HL-60/S4 (cell line): ENCODE data around the gene RMRP.

Experiments
- in situ Hi-C: fragments of 300-500 bp; cut with MboI; formaldehyde crosslinking; loops from 2 replicates; pipeline ENCODE4 v1.14.3; 2022; ENCODE audit warnings: low sequenced_read_pairs

Gene RMRP

DNA sequence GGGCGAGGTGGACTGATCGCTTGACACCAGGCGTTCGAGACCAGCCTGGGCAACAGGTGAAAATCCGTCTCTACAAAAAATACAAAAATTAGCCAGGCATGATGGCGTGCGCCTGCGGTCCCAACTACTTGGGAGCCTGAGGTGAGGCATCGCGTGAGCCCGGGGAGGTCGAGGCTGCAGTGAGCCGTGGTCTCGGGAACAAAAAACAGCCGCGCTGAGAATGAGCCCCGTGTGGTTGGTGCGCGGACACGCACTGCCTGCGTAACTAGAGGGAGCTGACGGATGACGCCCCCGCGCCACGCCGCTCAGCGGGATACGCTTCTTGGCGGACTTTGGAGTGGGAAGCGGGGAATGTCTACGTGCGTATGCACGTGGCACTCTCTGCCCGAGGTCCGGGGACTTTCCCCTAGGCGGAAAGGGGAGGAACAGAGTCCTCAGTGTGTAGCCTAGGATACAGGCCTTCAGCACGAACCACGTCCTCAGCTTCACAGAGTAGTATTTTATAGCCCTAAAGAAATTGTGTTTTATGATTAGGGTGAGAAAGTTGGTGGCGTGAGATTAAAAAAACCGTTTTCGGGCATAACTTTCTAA lies at the start of gene RMRP:
TSS of gene RMRP (minus strand) at position 474 of the 591 bp plus-strand sequence.
- in situ Hi-C loops, result loop anchor here (5.0 kb wide), 1 partner anchor 70 kb away; no protein-coding TSS in a partner anchor

DNA sequence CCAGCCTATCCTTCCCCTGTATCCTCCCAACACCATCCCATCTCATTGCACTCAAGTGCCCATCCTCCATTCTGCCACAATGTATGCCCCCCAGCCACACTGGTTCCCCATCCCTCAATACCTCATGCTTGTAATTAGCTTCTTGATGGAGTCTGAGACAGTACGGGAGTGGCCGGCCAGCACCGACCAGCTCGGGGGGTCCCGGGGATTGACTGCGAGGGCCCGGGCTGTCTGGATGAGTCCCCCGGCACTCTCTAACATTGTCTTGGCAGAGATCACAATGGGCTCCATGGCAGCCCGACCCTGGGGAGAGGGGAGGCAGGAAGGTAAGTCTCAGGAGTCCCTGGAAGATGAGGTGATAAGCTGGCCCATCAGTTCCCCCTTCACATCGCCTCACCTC lies 49.1 kb upstream of the RMRP start:
- in situ Hi-C loops, result no loop called here

DNA sequence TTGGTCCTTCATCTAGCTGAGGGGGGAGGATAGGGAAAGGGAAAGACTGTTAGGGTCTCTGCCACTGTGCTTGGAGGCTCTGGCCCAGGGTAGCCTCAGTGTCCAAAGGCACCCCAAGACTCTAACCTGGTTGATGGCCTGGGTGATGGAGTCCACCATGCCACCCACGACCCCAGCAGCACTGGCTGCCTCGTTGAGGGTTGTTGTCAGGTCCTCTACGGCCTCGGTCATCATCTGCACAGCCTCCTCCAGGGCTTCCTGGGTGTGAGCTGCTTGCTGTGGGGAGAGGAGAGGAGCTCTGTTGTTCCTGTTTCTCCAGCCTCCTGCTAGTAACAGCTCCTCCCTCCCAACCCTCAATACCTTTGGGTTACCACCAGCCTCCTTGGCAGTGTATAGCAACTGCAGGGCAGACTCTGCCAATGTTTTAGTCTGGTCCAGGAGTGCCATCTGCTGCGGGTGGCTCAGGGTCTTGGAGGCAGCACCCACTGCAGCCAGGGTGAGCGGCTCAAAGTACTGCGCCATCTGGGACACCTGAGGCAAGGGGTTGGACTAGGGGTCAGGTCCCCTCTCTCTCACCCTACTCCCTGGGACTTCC lies 48.1 kb upstream of the RMRP start:
- in situ Hi-C loops, result no loop called here

DNA sequence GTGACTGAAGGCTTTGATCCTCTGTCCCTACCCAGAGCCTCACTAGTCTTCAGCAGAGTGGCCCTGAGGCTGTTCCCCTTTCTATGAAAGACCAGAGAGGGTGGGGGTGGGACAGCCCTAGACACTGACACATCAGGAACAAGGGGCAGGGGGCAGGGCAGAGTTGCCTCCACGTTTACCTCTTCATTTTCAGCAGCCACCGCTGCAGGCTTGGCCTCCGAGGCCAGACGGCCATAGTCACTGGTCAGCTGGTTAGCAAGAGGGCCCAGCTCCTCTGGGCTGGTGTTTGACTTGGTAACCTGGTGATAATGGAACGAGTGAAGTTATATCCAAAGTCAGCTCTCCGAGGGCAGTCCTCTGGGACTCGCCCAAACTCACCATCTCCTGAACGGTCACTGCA lies 47.6 kb upstream of the RMRP start:
- in situ Hi-C loops, result no loop called here

DNA sequence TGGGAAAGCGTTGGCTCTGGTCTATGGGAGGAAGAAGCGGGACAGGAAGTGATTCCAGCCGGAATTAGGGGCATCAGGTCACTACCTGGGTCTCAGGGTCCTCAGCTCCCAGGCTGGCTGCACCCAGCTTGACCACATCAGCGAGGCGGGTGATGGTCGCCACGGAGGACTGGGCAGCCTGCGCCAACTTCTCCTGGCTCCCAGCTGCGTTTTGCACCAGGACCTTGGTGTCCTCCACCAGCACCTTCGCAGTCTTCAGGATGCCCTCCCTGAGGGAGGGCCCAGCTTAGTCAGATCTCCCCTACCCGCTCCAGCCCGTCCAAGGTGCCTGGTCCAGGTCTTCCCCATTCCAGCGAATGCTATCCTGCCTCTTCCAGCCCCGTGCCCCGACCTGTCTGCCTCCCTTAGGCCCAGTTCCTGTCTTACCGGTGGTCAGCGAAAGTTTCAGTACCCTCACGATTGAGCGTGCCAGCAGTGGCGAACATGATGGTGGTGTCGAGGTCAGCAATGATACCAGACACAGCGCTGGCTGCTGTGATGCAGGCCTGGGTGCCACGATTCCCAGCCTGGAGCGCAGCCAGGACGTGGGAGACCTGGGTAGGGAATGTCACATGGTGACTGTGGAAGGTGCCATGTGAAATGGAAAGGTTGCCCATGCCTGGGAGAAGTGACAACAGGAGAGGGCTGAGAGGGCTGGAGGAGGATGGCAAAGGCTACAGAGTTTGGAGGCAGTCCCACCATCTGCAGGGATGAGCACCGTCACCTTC lies 46.3 kb upstream of the RMRP start:
- in situ Hi-C loops, result no loop called here

DNA sequence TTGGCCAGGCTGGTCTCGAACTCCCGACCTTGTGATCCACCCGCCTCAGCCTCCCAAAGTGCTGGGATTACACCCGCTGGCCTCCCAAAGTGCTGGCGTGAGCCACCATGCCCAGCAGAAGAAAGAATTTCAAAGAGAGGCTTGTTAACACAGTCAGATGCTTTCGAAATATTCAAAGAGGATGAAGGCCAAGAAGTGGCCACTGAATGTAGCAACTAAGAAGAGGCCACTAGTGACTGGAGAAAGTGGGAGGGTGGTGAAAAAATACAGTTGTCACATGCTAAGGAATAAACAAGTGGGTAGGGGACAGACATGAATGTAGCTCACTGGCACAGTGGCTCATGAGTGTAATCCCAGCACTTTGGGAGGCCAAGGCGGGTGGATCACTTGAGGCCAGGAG lies 44.9 kb upstream of the RMRP start:
- in situ Hi-C loops, result no loop called here

DNA sequence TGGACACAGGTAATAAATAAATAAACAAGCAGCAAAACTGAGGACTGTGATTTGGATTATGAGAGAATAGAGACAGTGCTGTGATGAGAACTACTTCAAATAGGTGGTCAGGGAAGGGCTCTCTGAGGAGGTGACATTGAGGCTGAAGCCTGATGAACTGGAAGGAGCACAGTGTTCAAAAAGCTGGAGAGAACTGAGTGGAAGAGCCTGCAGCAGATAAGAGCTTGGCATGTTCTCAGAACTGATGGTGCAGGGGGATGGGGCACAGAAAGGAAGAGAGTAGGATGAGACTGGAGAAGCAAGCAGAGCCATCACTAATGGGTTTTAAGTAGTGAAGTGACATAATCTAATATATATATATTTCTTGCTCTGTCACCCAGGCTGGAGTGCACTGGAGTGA lies 43.1 kb upstream of the RMRP start:
- in situ Hi-C loops, result no loop called here

DNA sequence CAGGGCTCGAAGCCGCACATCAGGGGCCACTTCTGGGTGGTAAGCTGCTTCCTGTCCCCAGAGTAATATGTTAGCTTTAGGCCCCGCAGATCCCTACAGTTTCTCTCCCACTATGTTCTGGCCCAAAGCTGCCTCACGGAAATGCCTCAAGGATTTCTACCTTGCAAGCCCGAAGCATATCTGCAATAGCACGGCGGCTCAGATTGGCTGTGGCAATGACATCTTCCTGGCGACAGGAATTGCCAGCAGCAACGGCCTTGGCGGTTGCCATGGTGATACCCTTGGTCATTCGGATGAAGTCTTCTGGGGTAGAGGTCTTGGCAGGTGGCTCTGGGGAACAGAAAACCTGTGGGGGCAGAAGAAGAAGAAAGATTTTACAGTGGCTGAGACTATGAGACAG lies 42.2 kb upstream of the RMRP start:
- in situ Hi-C loops, result no loop called here

DNA sequence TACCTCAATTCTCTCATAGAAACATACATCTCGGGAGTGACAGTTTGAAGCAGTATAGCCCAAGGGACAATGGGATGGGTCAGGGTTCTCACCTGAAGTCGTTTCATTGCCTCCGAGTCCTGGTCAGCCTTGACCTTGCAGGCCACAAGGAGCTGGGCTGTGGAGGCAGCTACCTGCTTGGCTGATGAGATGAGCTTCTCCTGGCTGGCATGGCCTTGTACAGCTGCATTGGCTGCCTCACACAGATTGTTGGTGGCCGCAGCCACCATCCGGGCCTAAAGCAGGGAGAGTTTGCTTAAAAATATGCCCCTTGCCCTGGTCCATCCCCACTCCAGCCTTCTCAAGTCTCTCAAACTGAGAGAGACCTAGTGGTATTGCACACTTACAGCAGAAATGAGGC lies 40.4 kb upstream of the RMRP start:
- in situ Hi-C loops, result no loop called here

DNA sequence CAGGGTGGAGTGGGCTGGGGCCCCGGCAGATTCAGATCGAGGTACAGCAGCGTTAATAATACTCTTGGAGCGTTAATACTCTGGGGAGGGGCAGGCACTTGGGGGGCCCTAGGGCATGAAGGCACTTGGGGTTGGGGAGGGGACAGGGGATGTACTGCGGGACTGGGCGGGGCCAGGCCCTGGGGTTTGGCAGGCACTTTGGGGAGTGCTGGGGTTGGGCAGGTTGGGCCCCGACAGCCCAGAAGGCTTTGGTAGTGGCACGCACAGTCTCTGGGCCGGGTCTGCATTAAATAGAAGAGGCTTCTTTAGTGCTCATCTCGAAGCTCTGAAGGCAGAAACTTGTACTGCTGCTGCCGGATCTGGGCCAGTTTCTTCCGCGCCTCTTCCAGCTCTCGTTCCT lies 39.7 kb upstream of the RMRP start:
- in situ Hi-C loops, result no loop called here

DNA sequence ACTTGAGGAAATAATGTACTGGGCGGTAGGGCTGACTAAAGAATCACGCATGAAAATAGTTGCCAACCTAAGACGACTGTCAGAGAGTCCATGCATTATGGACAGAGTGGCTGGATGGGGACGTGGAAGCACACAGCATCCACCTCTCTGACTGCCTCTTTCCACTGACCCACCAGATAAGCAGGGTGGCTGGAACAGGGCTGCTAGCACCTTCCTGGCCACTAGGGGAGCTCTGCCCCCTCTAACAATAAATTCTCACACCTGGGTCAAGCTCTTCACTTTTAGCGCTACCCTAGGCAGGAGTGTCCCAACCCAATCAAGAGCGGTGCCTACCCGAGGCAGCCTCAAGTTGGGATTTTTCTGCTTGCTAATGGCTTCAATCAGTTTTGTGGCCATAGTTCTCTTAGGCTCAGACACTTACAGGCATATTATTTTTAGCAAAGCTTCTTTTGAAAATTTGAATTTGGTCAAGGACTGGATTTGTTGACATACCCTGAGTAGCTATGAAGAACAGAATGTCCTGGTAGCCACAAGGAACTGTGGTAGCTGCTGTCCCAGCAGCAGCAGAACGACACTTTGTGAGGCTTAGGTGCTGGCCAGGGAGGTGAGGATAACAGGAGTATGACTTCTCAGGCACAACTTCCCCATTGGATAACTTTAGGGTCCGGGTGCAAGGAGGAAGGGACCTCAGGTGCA lies 38.8 kb upstream of the RMRP start:
- in situ Hi-C loops, result no loop called here

DNA sequence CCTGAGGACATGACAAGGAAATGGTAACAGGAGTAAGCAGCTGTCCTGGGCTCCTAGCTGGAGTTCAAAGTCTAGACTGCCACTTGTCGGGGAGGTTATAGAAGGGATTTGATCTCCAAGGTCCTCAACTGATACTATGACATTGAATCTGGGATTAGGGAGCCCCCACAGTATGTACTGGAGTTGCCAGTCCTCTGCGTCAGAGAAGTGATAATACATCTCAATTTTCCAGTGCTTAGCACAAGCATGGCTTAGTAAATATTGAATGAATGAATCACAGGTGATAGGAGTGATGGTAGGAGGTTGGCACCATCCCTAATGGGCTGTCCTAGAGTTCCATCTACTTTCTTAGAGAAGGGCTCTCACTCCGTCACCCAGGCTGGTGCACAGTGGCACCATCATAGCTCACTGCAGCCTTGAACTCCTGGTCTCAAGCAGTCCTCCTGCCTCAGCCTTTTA lies 38.2 kb upstream of the RMRP start:
- in situ Hi-C loops, result no loop called here

DNA sequence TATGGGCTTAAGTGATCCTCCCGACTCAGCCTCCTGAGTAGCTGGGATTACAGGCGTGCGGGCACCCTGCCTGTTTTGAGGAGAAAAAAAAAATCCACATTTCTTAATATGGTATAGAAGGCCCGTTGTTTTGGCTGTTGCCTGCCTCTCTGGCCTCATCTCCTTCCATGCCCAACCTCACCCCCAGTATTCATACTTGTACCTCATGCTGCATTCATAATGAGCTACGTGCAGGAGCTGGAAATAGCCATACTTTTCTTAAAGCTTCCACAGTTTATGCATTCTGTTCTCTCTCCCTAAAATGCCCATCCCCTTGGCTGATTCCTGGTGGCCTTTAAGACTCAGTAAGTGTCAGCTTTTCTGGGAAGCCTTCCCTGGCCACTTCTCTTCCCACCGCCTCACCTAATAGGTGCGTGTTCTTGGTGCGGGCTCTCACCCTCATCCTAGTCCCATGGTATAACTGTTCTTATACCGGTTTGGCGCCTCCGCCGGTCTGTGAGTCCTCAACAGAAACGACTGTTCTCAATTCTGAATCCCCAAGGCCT lies 34.0 kb upstream of the RMRP start:
- in situ Hi-C loops, result no loop called here

DNA sequence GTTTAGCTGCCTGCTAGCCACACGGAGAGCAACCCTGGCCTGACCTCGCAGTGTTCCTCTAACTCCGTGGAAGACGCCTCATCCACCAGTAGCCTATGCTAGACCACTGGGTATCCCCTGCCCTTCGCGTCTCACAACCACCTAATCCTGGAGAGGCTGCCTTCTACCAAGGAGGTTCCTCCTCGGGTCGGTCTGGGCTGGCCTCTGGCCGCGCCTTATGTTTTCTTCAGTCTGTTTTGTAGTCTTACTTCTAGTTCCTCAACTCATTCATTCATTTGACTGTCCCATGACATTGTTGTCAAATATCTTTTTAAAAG lies 33.5 kb upstream of the RMRP start:
- in situ Hi-C loops, result no loop called here

DNA sequence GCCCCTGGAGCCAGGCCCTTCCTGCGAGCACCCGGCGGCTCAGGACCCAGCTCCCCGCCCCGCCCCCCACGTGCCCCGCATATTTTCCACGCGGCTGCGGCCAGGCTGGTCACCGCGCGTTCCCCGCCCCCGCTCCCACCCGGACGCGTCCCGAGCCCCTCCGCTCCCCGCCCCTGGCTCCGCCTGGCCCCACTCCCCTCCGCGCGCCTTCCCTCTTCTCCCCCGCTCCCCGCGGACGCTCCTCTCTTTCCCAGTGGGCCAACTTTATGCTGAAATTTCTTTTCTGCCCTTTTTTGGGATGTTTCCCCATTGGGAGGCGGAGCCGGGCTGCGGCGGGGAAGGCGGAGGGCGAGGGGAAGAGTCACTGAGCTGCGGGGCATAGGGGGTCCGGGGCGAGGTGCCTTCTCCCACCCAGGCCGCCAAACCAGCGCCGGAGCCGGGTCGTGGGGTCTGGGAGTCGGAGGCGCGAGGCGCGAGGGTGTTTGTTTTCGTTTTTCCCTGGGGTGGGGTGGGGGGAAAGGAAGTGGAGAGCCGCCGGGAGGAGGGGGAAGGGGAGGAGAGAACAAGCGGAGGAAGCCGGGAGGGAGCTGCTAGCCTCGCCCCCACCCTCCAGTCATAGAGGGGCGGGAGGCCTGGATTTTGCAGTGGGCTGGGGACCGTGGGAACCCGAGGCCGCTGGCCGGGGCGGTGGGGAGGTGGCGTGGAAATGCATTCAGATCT lies 33.0 kb upstream of the RMRP start:
- in situ Hi-C loops, result no loop called here

DNA sequence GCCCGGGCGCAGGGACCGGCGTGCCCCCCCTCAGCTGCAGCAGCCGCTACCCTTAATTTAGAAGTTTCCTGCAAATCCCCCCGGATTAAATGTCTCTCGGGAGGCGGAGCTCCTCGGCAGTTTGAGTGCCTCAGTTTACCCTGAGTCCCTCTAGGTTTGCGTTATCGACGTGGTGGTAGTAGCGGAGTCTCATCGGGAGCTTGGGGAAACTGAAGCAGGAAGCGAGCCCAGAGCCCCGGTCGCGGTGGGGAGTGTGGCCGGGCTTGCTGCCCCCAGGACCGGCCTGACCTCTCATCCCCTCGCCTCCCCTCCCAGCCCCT lies 32.4 kb upstream of the RMRP start:
- in situ Hi-C loops, result no loop called here

DNA sequence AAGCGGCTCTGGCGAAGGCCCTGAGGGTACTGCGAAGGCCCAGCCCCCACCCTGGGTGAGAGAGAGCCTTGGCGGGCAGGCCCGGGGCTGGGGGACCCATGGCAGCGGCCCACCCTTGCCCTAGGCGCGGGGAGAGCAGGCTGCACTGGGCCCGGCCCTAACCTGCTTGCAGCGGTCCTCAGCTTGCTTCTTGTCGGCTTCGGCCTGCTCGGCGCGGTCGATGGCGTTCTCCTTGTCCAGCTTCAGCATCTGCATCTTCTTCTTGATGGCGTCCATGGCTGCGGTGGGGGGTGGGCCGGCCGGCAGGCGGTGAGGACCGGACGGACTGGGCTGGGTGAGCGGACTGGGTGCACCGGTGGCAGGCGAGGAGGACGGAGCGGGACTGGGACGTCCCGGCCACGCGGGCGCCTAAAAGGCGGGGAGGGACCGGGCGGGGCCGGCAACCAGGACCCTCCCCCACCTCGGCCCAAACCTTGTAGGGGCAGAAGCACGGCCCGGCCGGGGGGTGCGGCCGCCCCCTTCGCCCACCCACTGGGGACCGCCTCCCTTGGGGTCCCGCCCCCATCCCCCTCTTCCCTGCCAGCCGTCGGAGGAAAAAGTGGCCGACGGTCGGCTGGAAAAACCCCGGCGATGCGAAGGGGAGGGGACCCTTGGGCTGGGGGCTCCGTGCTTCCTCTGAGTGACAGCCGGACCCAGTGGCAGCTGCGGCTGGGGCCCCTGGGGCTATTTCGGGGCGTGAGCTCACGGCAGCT lies 31.9 kb upstream of the RMRP start, which contains the start of gene TPM2:
TSS of gene TPM2 (minus strand) at position 384 of the 752 bp plus-strand sequence. CDS start at position 276, 108 bp downstream.
- in situ Hi-C loops, result no loop called here

DNA sequence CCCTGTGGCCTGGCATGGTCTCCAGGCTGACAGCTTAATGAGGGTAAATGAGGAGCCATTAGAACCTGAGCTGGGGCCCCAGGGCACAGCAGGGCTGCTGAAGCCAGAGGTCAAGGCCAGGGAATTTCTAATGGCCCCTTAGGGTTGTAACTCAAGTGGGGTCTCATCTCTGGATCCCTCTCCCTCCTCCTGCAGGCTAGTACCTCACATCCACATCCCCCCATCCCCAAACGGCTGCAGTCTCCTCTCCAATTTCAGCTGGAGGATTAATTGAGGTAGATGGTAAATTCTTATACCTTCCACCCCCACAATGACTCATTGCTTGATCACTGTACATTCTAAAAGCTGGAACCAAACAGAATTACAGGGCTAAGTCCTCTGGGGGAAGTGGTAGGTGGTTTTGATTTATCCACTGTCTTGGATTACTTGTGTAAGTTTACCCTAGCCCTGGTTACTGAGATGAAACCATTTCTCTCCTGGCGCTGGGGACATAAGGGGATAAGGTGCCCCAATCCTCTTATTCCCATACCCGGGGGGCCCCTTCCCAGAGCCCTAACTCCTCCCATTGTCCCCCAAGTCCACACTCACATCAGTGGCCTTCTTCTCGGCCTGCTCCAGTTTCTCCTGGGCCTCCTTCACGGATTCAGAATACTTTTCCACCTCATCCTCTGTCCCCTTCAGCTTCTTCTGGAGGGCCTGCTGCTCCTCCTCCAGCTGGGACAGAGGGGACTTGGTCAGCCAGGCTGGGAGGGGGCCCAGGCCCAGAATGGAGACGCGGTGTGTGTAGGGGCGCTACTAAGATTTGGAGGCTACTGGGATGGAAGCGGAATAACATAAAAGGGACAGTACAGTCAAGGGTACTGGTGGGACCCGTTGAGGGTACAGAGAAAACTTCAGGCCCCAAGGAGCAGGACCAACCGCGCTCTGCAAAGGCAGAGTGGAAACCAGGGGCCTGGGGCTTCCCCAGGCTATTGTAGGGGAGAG lies 31.0 kb upstream of the RMRP start:
- in situ Hi-C loops, result no loop called here

DNA sequence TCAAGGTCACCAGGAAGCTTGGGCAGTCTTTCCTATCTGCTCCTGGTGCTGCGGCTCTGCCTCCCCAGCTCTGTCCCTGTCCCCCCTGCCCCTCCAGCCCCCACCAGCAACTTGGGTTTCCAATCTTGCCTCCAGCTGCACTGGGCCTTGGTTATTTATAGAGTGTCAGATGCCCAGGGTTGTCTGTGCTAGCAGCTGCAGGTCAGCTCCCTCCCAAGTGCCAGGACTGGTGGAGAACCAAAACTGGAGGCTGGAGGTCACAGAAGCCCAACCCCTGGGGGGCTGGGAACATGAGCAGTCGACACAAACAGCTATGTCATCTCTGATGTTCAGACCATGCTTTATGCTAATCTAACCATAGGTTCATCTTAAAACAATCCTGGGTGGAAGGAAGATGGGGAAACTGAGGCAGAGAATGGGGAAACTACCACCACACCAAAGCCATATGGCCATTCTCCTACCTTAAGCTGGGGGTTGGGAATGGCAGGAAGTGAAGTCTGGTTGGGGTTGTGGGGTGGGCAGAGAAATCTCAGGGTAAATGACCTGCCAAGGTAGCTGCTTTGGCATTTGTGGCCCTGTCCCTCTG lies 30.2 kb upstream of the RMRP start:
- in situ Hi-C loops, result no loop called here
